ENCODE data around the gene IVD. TPM values are rescaled to one million over a fixed set of nuclear protein-coding genes. Genes with fewer than 3 reads are reported as not detected.

Gene IVD
- total and polyA plus RNA-seq, 2 donors (not counting 1 experiment from before 2014, with no cell fraction given) = 41.7 to 106 TPM

- H3K4me3 Mint-ChIP-seq = no peak overlapping the region
- no peak for TF ChIP-seq EZH2 (IDR thresholded peaks at IDR 0.05; ENCODE audit: borderline replicate concordance, insufficient read depth, low read depth, low read length, poor library complexity, severe bottlenecking)
- no peak for TF ChIP-seq CTCF (IDR thresholded peaks at IDR 0.05)
- H3K4me1 ChIP-seq (ENCODE audit: control insufficient read depth in 2 of 2, insufficient read depth in 2 of 2, low read length in 2 of 2) = peaks cover under 1 to 7% of the 10 kb centered on the region in 2 donors
- no peak overlapping the region for H3K27ac ChIP-seq (ENCODE audit: low read length in 2 of 2)
- WGBS (ENCODE audit: insufficient coverage) = 96% methylated on average over 18 of the region's 19 CpGs
- no peak overlapping the region for H3K4me3 ChIP-seq (ENCODE audit: control extremely low read depth in 1 of 5, extremely low read depth in 1 of 5, insufficient read depth in 1 of 5, low read depth in 2 of 5, low read length in 4 of 5)
- no peak overlapping the region for H3K4me2 ChIP-seq (replicated peaks; ENCODE audit: low read depth, low read length, poor library complexity, severe bottlenecking)
- no peak overlapping the region for H3K9ac ChIP-seq (ENCODE audit: low read length)
- CTCF ChIA-PET = no interaction called here
- no peaks in the 10 kb centered on the region for H3K27me3 ChIP-seq (replicated peaks in 1 of 4; ENCODE audit: control extremely low read depth in 1 of 4, control insufficient read depth in 3 of 4, insufficient read depth in 4 of 4, low read length in 3 of 4)
- peaks cover 58% of the 10 kb centered on the region for H3K79me2 ChIP-seq (ENCODE audit: control insufficient read depth, insufficient read depth, low read length)
- H2AFZ ChIP-seq (ENCODE audit: insufficient read depth, low read depth, low read length, poor library complexity, severe bottlenecking) = no peak overlapping the region
- no peaks in the 10 kb centered on the region for H3K27me3 Mint-ChIP-seq
- H3K9me3 ChIP-seq (ENCODE audit: control extremely low read depth in 1 of 3, control insufficient read depth in 2 of 3, insufficient read depth in 1 of 3, low read length in 2 of 3) = no peaks in the 10 kb centered on the region
- intact Hi-C loops (cut with micrococcal nuclease) = no loop called here
- POLR2A ChIA-PET = no interaction called here
- peaks cover 12% of the 10 kb centered on the region for H3K4me1 Mint-ChIP-seq
- no peak overlapping the region for H3K27ac Mint-ChIP-seq
- H3K36me3 ChIP-seq (replicated peaks in 1 of 2; ENCODE audit: control extremely low read depth in 1 of 2, control insufficient read depth in 1 of 2, extremely low read depth in 1 of 2, insufficient read depth in 2 of 2, low read length in 1 of 2) = peaks cover 0 to 47% of the 10 kb centered on the region in 2 experiments
- ATAC-seq (ENCODE audit: low read depth) (no peak), DNase-seq (no peak)
- peaks cover 64% of the 10 kb centered on the region for H4K20me1 ChIP-seq (ENCODE audit: control insufficient read depth, insufficient read depth, low read length, poor library complexity, severe bottlenecking)
- H3K9me3 Mint-ChIP-seq (ENCODE audit: insufficient read depth) = no peaks in the 10 kb centered on the region
Observed at GRCh38 chr15:40459391-40460015, 53.9 kb downstream of the IVD start.

GRCh38 chr15:40460404-40460803, 54.8 kb downstream of the IVD start:
- no peak overlapping the region for H3K27ac Mint-ChIP-seq
- intact Hi-C loops (cut with micrococcal nuclease) = no loop called here
- H3K4me3 Mint-ChIP-seq = no peak overlapping the region
- Histone ChIP-seq H3K36me3 (replicated peaks in 1 of 2; ENCODE audit: control extremely low read depth in 1 of 2, control insufficient read depth in 1 of 2, extremely low read depth in 1 of 2, insufficient read depth in 2 of 2, low read length in 1 of 2) (peaks cover 0 to 56% of the 10 kb centered on the region in 2 experiments), H2AFZ (ENCODE audit: insufficient read depth, low read depth, low read length, poor library complexity, severe bottlenecking) (no peak overlapping the region), H3K4me2 (replicated peaks; ENCODE audit: low read depth, low read length, poor library complexity, severe bottlenecking) (no peak overlapping the region), H3K27ac (ENCODE audit: low read length in 2 of 2) (no peak overlapping the region), H3K4me3 (ENCODE audit: control extremely low read depth in 1 of 5, extremely low read depth in 1 of 5, insufficient read depth in 1 of 5, low read depth in 2 of 5, low read length in 4 of 5) (no peak overlapping the region), H3K9me3 (ENCODE audit: control extremely low read depth in 1 of 3, control insufficient read depth in 2 of 3, insufficient read depth in 1 of 3, low read length in 2 of 3) (no peaks in the 10 kb centered on the region), H3K4me1 (ENCODE audit: control insufficient read depth in 2 of 2, insufficient read depth in 2 of 2, low read length in 2 of 2) (no peaks in the 10 kb centered on the region), H3K27me3 (replicated peaks in 1 of 4; ENCODE audit: control extremely low read depth in 1 of 4, control insufficient read depth in 3 of 4, insufficient read depth in 4 of 4, low read length in 3 of 4) (no peaks in the 10 kb centered on the region), H3K9ac (ENCODE audit: low read length) (no peak overlapping the region), H3K79me2 (ENCODE audit: control insufficient read depth, insufficient read depth, low read length) (peaks cover 49% of the 10 kb centered on the region), H4K20me1 (ENCODE audit: control insufficient read depth, insufficient read depth, low read length, poor library complexity, severe bottlenecking) (peaks cover 55% of the 10 kb centered on the region)
- WGBS (ENCODE audit: insufficient coverage) = 86% methylated on average over 1 of the region's 2 CpGs
- ChIA-PET POLR2A (no interaction called here), CTCF (no interaction called here)
- DNase-seq (no peak), ATAC-seq (ENCODE audit: low read depth) (no peak)
- H3K27me3 Mint-ChIP-seq = no peaks in the 10 kb centered on the region
- TF ChIP-seq EZH2 (IDR thresholded peaks at IDR 0.05; ENCODE audit: borderline replicate concordance, insufficient read depth, low read depth, low read length, poor library complexity, severe bottlenecking) = no peak
- H3K4me1 Mint-ChIP-seq = peaks cover 7% of the 10 kb centered on the region
- no peaks in the 10 kb centered on the region for H3K9me3 Mint-ChIP-seq (ENCODE audit: insufficient read depth)
